ENCODE measurements around the gene HDAC4. TPM values are rescaled to one million over a fixed set of nuclear protein-coding genes. Genes with fewer than 3 reads are reported as not detected.

The HDAC4 gene
- total RNA-seq, 4 donors from 2014 or later = 12.9 to 91.6 (median 39.8) TPM

- Histone ChIP-seq H3K9me3 (no peaks in the 10 kb centered on the region), H3K27ac (no peak overlapping the region), H3K27me3 (no peaks in the 10 kb centered on the region), H3K36me3 (no peaks in the 10 kb centered on the region), H3K4me3 (replicated peaks in 1 of 3) (no peak overlapping the region), H3K4me1 (peaks cover 4 to 11% of the 10 kb centered on the region in 2 donors)
- intact Hi-C loops (cut with DNase I) = no loop called here
- TF ChIP-seq CTCF (IDR thresholded peaks at IDR 0.05) = no peak
- no peak for TF ChIP-seq POLR2A (IDR thresholded peaks at IDR 0.05)
- DNase-seq = no peak
- WGBS, 2 donors = 77 to 87% methylated on average over 22 of the region's 22 CpGs
These were observed 166.3 kb downstream of the HDAC4 start for GRCh38 chr2:239234191-239235175.

GRCh38 chr2:239233576-239233975, 167.2 kb downstream of the HDAC4 start:
- H3K27ac ChIP-seq = no peak overlapping the region
- H3K27me3 ChIP-seq = no peaks in the 10 kb centered on the region
- peaks cover 4 to 8% of the 10 kb centered on the region in 2 donors for H3K4me1 ChIP-seq
- H3K4me3 ChIP-seq (replicated peaks in 1 of 3) = no peak overlapping the region
- intact Hi-C loops (cut with DNase I) = no loop called here
- no peak for TF ChIP-seq POLR2A (IDR thresholded peaks at IDR 0.05)
- TF ChIP-seq CTCF (IDR thresholded peaks at IDR 0.05) = no peak
- no peak for DNase-seq
- 79% methylated on average over 6 of the region's 6 CpGs for WGBS, 2 donors
- H3K36me3 ChIP-seq = no peaks in the 10 kb centered on the region
- no peaks in the 10 kb centered on the region for H3K9me3 ChIP-seq

- Histone ChIP-seq H3K27me3 (no peaks in the 10 kb centered on the region), H3K4me1 (peaks cover 11 to 18% of the 10 kb centered on the region in 2 donors), H3K4me3 (replicated peaks in 1 of 3) (no peak overlapping the region), H3K36me3 (no peaks in the 10 kb centered on the region), H3K9me3 (no peaks in the 10 kb centered on the region), H3K27ac (no peak overlapping the region)
- DNase-seq = no peak
- TF ChIP-seq CTCF (IDR thresholded peaks at IDR 0.05) = no peak
- TF ChIP-seq POLR2A (IDR thresholded peaks at IDR 0.05) = no peak
- 93 to 98% methylated on average over 6 of the region's 6 CpGs for WGBS, 2 donors
- intact Hi-C loops (cut with DNase I) = no loop called here
These were observed 168.6 kb downstream of the HDAC4 start for GRCh38 chr2:239232195-239232578.

- 78 to 79% methylated on average over 25 to 29 of the region's 46 CpGs for WGBS, 2 donors
- Histone ChIP-seq H3K9me3 (no peaks in the 10 kb centered on the region), H3K4me1 (peaks cover 18 to 25% of the 10 kb centered on the region in 2 donors), H3K27me3 (no peaks in the 10 kb centered on the region), H3K36me3 (no peaks in the 10 kb centered on the region), H3K4me3 (replicated peaks in 1 of 3) (no peak overlapping the region), H3K27ac (no peak overlapping the region)
- no peak for DNase-seq
- TF ChIP-seq POLR2A (IDR thresholded peaks at IDR 0.05) (no peak), CTCF (IDR thresholded peaks at IDR 0.05) (no peak)
- intact Hi-C loops (cut with DNase I) = no loop called here
These were observed 169.3 kb downstream of the HDAC4 start for GRCh38 chr2:239231231-239232194.
